ENCODE results near the gene RHOT2.

GRCh38 chr16:622920-623280 lies 45.0 kb upstream of the RHOT2 start:
- no peak for TF ChIP-seq CTCF (optimal IDR thresholded peaks at IDR 0.05 in 1 of 3, IDR thresholded peaks at IDR 0.05 in 1 of 3, conservative IDR thresholded peaks at IDR 0.05 in 1 of 3; ENCODE audit: extremely low read depth in 1 of 3, insufficient read depth in 2 of 3, low read length in 3 of 3)
- TF ChIP-seq EZH2 (IDR thresholded peaks at IDR 0.05; ENCODE audit: low read length), result no peak

All from keratinocyte (primary cell).